HEK293 (cell line): Measurements from ENCODE around the gene USP16.

ENCODE experiments used
- CTCF ChIA-PET: fragments of 350-600 bp; formaldehyde crosslinking; extraction: SDS; loops from one replicate; lab custom pipeline; 2021; ENCODE audit warnings: antibody characterized with exemption; lab: Yijun Ruan, JAX
- POLR2A ChIA-PET: fragments of 300-600 bp; formaldehyde crosslinking; extraction: SDS; loops from one replicate; lab custom pipeline; 2020; ENCODE audit warnings: antibody characterized with exemption, inconsistent platforms; lab: Yijun Ruan, JAX
- H3K27ac ChIP-seq: fragments of 200-500 bp; sonication (Bioruptor generic); 2 replicates; pipeline ENCODE4 v1.5.1; 2014; ENCODE audit warnings: low read depth, low read length, control low read depth, inconsistent platforms; ENCODE audit errors: extremely low read depth
- H3K36me3 ChIP-seq, 2 experiments: fragments of 200-500 bp in 1 of 2; sonication (Bioruptor generic) in 1 of 2; 1 replicate in 1 of 2; 2 replicates in 1 of 2; pipeline ENCODE4 v1.5.1; 2014 to 2017; ENCODE audit warnings: inconsistent platforms in 2 of 2, low read length in 2 of 2; ENCODE audit not compliant: control insufficient read depth in 2 of 2, insufficient read depth in 1 of 2
- H3K4me1 ChIP-seq: fragments of 200-500 bp; sonication (Bioruptor generic); 2 replicates; pipeline ENCODE4 v1.5.1; 2014; ENCODE audit warnings: mild to moderate bottlenecking, low read length, inconsistent platforms; ENCODE audit not compliant: control insufficient read depth, insufficient read depth
- H3K4me3 ChIP-seq: 2 replicates; pipeline ENCODE4 v1.5.1; 2011; ENCODE audit warnings: low read depth, mild to moderate bottlenecking, control low read depth, low read length, moderate library complexity
- H3K9me3 ChIP-seq: fragments of 200-500 bp; sonication (Bioruptor generic); 2 replicates; pipeline ENCODE4 v1.5.1; 2014; ENCODE audit warnings: low read depth, low read length, inconsistent platforms; ENCODE audit not compliant: control insufficient read depth, insufficient read depth
- EGR2 ChIP-seq: fragments of 450-650 bp; formaldehyde crosslinking; IDR thresholded peaks from 2 replicates; pipeline ENCODE4 v1.5.1; 2016; ENCODE audit warnings: low read depth, missing biosample characterization, missing genetic modification characterization
- KLF10 ChIP-seq: fragments of 450-650 bp; IDR thresholded peaks from 2 replicates; pipeline ENCODE4 v1.5.1; 2018; ENCODE audit warnings: missing biosample characterization, mild to moderate bottlenecking, missing genetic modification characterization
- KLF7 ChIP-seq: fragments of 450-650 bp; formaldehyde crosslinking; IDR thresholded peaks from 2 replicates; pipeline ENCODE4 v1.5.1; 2016; ENCODE audit warnings: missing biosample characterization, missing genetic modification characterization, borderline replicate concordance
- MZF1 ChIP-seq: fragments of 450-650 bp; formaldehyde crosslinking; IDR thresholded peaks from 2 replicates; pipeline ENCODE4 v1.5.1; 2017; ENCODE audit warnings: missing biosample characterization, missing genetic modification characterization, borderline replicate concordance
- SP2 ChIP-seq: fragments of 450-650 bp; formaldehyde crosslinking; IDR thresholded peaks from 2 replicates; pipeline ENCODE4 v1.5.1; 2016; ENCODE audit warnings: missing biosample characterization, missing genetic modification characterization
- TSHZ1 ChIP-seq: fragments of 450-650 bp; formaldehyde crosslinking; IDR thresholded peaks from 2 replicates; pipeline ENCODE4 v1.5.1; 2016; ENCODE audit warnings: missing biosample characterization, missing genetic modification characterization, borderline replicate concordance
- ZBTB1 ChIP-seq: fragments of 450-650 bp; formaldehyde crosslinking; IDR thresholded peaks from 2 replicates; pipeline ENCODE4 v1.5.1; 2016; ENCODE audit warnings: missing biosample characterization, missing genetic modification characterization
- ZBTB11 ChIP-seq: fragments of 450-650 bp; formaldehyde crosslinking; conservative IDR thresholded peaks from 2 replicates; pipeline ENCODE4 v1.5.1; 2016; ENCODE audit warnings: low read depth, missing biosample characterization, missing genetic modification characterization
- ZBTB21 ChIP-seq: fragments of 450-650 bp; formaldehyde crosslinking; IDR thresholded peaks from 2 replicates; pipeline ENCODE4 v1.5.1; 2017; ENCODE audit warnings: missing biosample characterization, missing genetic modification characterization
- ZEB2 ChIP-seq: fragments of 450-650 bp; formaldehyde crosslinking; IDR thresholded peaks from 2 replicates; pipeline ENCODE4 v1.5.1; 2016; ENCODE audit warnings: missing biosample characterization, missing genetic modification characterization
- ZFP69B ChIP-seq: fragments of 450-650 bp; formaldehyde crosslinking; IDR thresholded peaks from 2 replicates; pipeline ENCODE4 v1.5.1; 2016; ENCODE audit warnings: missing biosample characterization, missing genetic modification characterization
- ZIC2 ChIP-seq: fragments of 450-650 bp; formaldehyde crosslinking; IDR thresholded peaks from 2 replicates; pipeline ENCODE4 v1.5.1; 2016; ENCODE audit warnings: missing biosample characterization, missing genetic modification characterization
- ZNF18 ChIP-seq: fragments of 450-650 bp; formaldehyde crosslinking; IDR thresholded peaks from 2 replicates; pipeline ENCODE4 v1.5.1; 2016; ENCODE audit warnings: missing biosample characterization, missing genetic modification characterization
- ZNF184 ChIP-seq: fragments of 450-650 bp; IDR thresholded peaks from 2 replicates; pipeline ENCODE4 v1.5.1; 2018; ENCODE audit warnings: missing biosample characterization, mild to moderate bottlenecking, missing genetic modification characterization
- ZNF211 ChIP-seq: fragments of 450-650 bp; formaldehyde crosslinking; IDR thresholded peaks from 2 replicates; pipeline ENCODE4 v1.5.1; 2016; ENCODE audit warnings: low read depth, missing biosample characterization, missing genetic modification characterization
- ZNF37A ChIP-seq: fragments of 450-650 bp; IDR thresholded peaks from 2 replicates; pipeline ENCODE4 v1.5.1; 2018; ENCODE audit warnings: missing biosample characterization, missing genetic modification characterization
- ZNF391 ChIP-seq: fragments of 450-650 bp; formaldehyde crosslinking; IDR thresholded peaks from 2 replicates; pipeline ENCODE4 v1.5.1; 2016; ENCODE audit warnings: low read depth, missing biosample characterization, missing genetic modification characterization, borderline replicate concordance
- ZNF416 ChIP-seq: fragments of 450-650 bp; formaldehyde crosslinking; IDR thresholded peaks from 2 replicates; pipeline ENCODE4 v1.5.1; 2016; ENCODE audit warnings: missing biosample characterization, missing genetic modification characterization
- ZNF449 ChIP-seq: fragments of 450-650 bp; formaldehyde crosslinking; IDR thresholded peaks from 2 replicates; pipeline ENCODE4 v1.5.1; 2017; ENCODE audit warnings: missing biosample characterization, mild to moderate bottlenecking, missing genetic modification characterization, moderate library complexity
- ZNF561 ChIP-seq: fragments of 450-650 bp; IDR thresholded peaks from 2 replicates; pipeline ENCODE4 v1.5.1; 2018; ENCODE audit warnings: missing biosample characterization, missing genetic modification characterization, borderline replicate concordance
- ZNF610 ChIP-seq: fragments of 450-650 bp; formaldehyde crosslinking; IDR thresholded peaks from 2 replicates; pipeline ENCODE4 v1.5.1; 2016; ENCODE audit warnings: missing biosample characterization, missing genetic modification characterization, borderline replicate concordance
- ZNF624 ChIP-seq: fragments of 450-650 bp; formaldehyde crosslinking; IDR thresholded peaks from 2 replicates; pipeline ENCODE4 v1.5.1; 2017; ENCODE audit warnings: missing biosample characterization, missing genetic modification characterization
- ZNF660 ChIP-seq: fragments of 450-650 bp; IDR thresholded peaks from 2 replicates; pipeline ENCODE4 v1.5.1; 2018; ENCODE audit warnings: missing biosample characterization, mild to moderate bottlenecking, missing genetic modification characterization

USP16 gene

GRCh38 chr21:29073222-29074006 is 48.9 kb downstream of the USP16 start, which contains the start of gene CCT8 (continued):
- 0 out of 2 replicates have a peak, but pooled peaks have one; percentile 16 for TF ChIP-seq ZNF18
- TF ChIP-seq ZEB2 (tag by site-specific recombination), result peak; percentile 64; the same call in 1 of the 2 replicates
- TF ChIP-seq ZFP69B, result peak; percentile 85
- TF ChIP-seq ZNF211 (tag by site-specific recombination), result no peak
- peak; percentile 63 for TF ChIP-seq ZIC2 (tag by site-specific recombination)
- peak; percentile 29; the same call in 1 of the 2 replicates for TF ChIP-seq EGR2 (tag by site-specific recombination)
- TF ChIP-seq ZNF37A (tag by site-specific recombination), result no peak
- 0 out of 2 replicates have a peak, but pooled peaks have one; percentile 33 for TF ChIP-seq TSHZ1 (tag by site-specific recombination)
- no peak; the same call in 1 of the 2 replicates for TF ChIP-seq ZNF610 (tag by site-specific recombination)
- no peak for TF ChIP-seq ZNF416
- TF ChIP-seq SP2 (tag by site-specific recombination), result peak; percentile 89
- TF ChIP-seq ZBTB1 (tag by site-specific recombination), result peak; percentile 94; the same call in 1 of the 2 replicates
- TF ChIP-seq ZBTB21 (tag by site-specific recombination), result peak; percentile 61; the same call in 1 of the 2 replicates
- 0 out of 2 replicates have a peak, but pooled peaks have one; percentile 77 for TF ChIP-seq KLF7 (tag by site-specific recombination)
- no peak for TF ChIP-seq MZF1 (tag by site-specific recombination)

GRCh38 chr21:29074007-29074376 is 49.5 kb downstream of the USP16 start:
- Histone ChIP-seq H3K4me1 (peaks cover 15% of the 10 kb centered on the region; the same call in 1 of the 2 replicates), H3K9me3 (no peaks in the 10 kb centered on the region), H3K27ac (peak overlapping the region; percentile 63), H3K36me3 (peaks cover 13 to 15% of the 10 kb centered on the region in 2 experiments), H3K4me3 (peak overlapping the region; percentile 64)
- POLR2A ChIA-PET, result interaction anchor here (0.5 to 3.9 kb wide), 17 partner anchors 9 to 275 kb away, joined by 3 to 27 read pairs (median 5); partner anchors contain the start of genes BACH1, LTN1, RWDD2B and USP16
- CTCF ChIA-PET, result interaction anchor here (0.6 to 2.3 kb wide), 2 partner anchors 14 to 15 kb away, joined by 4 to 7 read pairs; no protein-coding TSS in a partner anchor
- TF ChIP-seq ZNF624 (tag by site-specific recombination) (0 out of 2 replicates have a peak, but pooled peaks have one; percentile 58), ZNF660 (tag by site-specific recombination) (peak; percentile 12), ZNF561 (tag by site-specific recombination) (0 out of 2 replicates have a peak, but pooled peaks have one; percentile 77), KLF10 (0 out of 2 replicates have a peak, but pooled peaks have one; percentile 20), ZNF391 (0 out of 2 replicates have a peak, but pooled peaks have one; percentile 2), ZNF184 (tag by site-specific recombination) (peak; percentile 54; the same call in 1 of the 2 replicates), ZBTB11 (tag by site-specific recombination) (no peak), ZNF449 (tag by site-specific recombination) (peak; percentile 49; the same call in 1 of the 2 replicates)
